HG03342 (cell line): Measurements from ENCODE around the gene SLAIN1.
A peak's percentile ranks its signal among the peaks of the same experiment; 100 is the strongest.

Experiments
- ATAC-seq: cut with Tn5 transposase; IDR thresholded peaks from one replicate; pipeline ENCODE4 v1.9.1; 2021; ENCODE audit warnings: mild to moderate bottlenecking, moderate library complexity; ENCODE audit not compliant: unreplicated experiment

Gene SLAIN1

DNA sequence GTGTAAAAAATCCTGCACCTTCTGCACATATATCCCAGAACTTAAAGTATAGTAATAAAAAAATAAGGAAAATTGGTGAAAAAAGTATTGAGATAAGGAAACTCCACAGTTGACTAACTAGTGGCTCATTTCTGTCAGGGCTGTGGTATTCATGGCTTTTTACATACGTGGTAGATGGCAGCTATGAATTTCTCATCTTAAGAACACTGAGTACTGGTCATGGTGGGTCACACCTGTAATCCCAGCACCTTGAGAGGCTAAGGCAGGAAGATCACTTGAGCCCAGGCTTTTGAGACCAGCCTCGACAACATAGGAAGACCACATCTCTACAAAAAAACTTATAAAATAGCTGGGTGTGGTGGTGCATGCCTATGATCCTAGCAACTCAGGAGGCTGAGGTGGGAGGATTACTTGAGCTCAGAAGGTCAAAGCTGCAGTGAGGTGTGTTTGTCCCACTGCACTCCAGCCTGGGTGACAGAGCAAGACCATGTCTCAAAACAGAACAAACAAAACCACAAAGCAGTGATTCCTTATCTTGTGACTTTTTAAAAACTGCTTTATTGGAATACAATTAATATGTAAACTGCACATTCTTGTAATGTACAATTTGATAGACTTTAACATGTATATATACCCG, 16.8 kb downstream of the SLAIN1 start:
- peak; percentile 48 for ATAC-seq

DNA sequence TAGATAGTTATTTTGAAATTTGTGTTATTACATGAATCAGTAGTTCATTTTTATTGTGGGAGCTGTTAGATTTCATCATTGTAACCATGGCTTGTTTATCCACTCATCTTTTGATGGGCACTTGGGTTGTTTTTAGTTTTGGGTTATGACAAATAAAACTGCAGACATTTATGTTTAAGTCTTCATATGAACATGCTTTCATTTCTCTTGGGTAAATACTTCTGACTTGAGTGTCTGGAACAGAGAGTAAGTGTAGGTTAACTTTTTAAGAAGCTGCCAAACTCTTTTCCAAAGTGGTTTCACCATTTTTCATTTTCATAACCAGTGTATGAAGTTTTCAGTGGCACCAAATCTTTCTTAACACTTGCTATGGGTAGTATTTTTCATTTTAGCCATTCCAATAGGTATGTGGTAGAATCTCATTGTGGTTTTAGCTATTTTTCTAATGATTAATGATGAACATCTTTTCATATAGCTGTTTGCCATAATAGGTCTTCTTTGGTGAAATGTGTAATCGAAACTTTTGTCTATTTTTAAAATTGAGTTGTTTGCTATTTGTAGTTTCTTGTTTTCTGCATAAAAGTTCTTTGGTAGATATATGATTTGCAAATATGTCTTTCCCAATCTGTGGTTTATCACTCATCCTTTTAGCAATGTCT, 17.9 kb downstream of the SLAIN1 start:
- ATAC-seq: no peak

- no peak for ATAC-seq
Measured at GRCh38 chr13:77716692-77717091, 19.2 kb downstream of the SLAIN1 start.

GRCh38 chr13:77717508-77717907, 20.0 kb downstream of the SLAIN1 start:
- ATAC-seq: no peak

DNA sequence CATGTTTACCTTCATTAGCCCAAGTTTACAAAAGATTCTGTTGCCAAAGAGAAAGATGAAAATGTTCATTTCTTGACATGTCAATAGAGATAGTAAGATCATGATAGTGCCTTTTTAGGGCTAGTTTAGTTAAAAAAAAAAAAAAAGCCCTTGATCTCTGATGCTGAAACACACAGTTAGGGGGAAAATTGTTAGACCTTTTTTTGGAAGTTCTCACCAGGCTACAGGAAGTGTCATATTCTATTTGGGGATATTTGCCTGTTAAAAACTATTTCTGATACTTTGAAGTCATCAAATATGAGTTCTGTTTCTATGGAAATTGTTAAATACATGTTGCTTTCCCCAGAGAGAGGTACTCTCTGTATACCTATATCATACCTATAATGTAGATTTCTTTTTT, 21.6 kb downstream of the SLAIN1 start:
- ATAC-seq: no peak

- no peak for ATAC-seq
Measured at GRCh38 chr13:77720988-77721387, 23.5 kb downstream of the SLAIN1 start.

DNA sequence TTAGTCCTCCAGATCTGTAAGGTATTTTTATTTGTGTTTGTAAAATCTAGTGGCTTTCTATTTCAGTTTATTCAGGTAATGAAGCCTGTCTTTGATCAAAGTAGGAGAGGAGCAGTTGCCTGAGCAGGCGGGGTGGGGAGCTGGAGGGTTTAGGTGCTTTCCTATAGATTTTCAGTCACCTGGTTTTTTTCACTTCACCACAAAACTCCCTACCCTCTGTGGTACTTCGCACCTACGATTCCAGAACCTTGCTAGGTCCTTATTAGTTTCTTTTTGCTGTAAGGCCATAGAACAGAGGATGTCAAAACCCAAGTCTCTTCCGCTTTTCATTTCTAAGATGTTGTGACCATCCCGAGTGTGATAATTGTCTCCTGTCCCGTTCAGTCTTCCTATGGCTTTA, 26.6 kb downstream of the SLAIN1 start:
- ATAC-seq: no peak

DNA sequence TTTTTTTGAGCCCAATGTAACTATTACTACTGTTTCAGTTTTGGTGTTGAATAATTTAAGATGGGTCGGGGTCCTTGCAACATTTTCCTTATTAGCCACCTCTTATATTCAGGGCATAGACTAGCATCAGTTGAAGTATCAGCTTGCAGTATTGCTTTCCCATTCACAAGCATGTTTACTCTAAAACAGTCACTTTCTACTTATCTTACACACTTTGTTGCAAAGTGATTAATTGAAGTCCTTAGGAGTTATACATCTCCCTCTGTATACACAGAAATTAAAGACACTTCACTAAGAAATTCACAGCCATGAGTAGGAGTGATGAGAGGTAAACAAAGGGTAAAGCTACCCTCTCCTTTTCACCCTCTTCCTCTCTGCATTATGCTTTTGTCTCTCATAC, 27.6 kb downstream of the SLAIN1 start:
- ATAC-seq: no peak

GRCh38 chr13:77728265-77729125, 31.0 kb downstream of the SLAIN1 start:
- ATAC-seq: no peak

- peak; percentile 99 for ATAC-seq
Measured at GRCh38 chr13:77729502-77730221, 32.2 kb downstream of the SLAIN1 start.

- no peak for ATAC-seq
Measured at GRCh38 chr13:77730572-77730971, 33.1 kb downstream of the SLAIN1 start.

- ATAC-seq: no peak
Measured at GRCh38 chr13:77732287-77732686, 34.8 kb downstream of the SLAIN1 start.

DNA sequence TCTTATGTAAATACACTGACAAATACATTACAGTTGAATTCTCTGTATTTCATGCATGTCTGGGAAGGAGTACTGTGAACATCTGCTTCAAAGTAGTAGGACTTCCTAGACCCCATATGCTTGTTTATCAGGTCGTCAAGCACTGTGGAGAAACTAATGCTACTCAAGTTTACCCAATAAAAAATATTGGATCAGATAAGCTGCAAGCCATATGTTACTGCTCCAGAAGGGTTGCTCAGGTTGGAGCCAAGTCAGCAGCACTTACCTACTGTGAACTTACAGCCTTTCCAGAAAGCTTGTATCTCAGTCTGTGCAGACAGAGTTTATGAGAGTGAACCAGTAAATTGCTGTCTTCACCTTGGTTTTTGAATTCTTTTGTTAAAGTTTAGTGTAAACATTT, 36.2 kb downstream of the SLAIN1 start:
- no peak for ATAC-seq

DNA sequence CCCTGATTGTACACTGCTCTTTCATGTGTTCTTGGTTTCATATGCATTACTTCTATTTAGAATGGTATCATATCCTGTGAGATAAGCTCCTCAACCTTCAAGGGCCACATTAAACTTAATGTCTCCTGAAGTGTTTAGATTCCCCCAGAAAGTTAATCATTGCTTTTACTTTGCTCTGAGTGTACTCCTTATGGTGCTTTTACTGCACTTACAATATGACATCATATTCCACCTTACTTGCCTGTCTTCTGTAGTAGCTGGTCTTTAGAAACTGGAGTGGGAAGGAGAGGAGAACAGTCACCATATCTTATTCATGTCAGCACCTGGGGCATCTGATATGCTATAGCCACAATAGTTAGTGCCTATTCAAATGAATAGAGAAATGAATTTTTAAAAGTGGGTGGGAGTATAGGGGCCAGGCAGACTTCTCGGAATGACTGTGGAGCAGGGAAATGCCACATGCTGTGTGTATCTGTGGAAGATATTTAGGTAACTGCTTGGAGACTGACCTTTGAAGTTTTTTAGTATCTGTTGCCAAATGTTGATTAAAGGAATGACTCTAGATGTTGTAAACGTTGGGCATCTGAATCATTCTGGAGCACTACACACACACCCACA, 40.2 kb downstream of the SLAIN1 start:
- ATAC-seq: peak; percentile 68

DNA sequence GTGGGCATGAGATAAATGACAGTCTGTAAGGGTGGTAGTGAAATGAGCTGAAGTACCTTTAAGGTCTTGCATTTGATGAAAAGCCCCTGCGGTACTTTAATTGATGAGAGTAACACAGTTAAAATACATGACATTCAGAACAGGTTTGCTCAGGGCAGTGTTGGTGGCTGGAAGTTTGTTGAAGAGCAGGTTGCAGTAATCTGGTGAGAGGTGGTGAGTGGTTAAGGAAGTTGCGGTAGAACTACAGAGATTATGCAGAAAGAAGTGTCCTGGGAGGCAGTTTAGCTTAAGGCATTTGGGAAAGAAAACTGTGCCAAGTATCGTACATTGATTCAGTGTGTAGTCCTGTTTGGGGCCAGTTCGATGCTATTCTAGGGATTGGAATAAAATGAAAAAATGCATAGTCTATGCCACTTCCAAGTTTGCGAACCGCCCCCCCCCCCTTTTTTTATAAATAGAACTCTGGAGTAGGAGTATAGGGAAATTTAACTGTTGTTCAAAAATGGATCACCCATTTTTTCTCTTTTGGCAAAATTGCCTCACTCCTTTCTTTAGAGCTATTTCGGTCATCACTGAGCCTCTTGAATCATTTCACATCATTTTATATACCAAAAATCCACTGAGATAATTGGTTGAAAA, 42.7 kb downstream of the SLAIN1 start:
- no peak for ATAC-seq

GRCh38 chr13:77740931-77741596, 43.6 kb downstream of the SLAIN1 start:
- ATAC-seq: no peak

GRCh38 chr13:77741597-77741972, 44.1 kb downstream of the SLAIN1 start:
- no peak for ATAC-seq

DNA sequence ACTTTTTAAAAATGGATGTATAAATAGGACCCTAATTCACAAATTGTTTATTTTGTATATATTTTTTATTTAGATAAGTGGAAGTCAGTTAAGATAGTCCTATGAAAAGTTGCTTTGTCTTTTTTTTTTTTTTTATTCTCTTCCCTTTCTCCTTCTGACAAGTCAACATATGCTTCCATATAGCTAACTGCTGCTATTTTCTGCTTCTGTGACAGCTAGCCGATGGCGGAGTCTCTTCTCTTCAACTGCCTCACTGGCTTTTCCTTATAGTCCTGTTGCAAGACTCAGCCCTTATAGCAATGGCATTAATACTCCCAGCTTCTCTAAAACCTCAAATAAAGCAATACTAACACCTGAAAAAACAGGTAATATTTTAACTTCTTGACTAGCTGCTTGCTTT, 45.3 kb downstream of the SLAIN1 start:
- no peak for ATAC-seq

DNA sequence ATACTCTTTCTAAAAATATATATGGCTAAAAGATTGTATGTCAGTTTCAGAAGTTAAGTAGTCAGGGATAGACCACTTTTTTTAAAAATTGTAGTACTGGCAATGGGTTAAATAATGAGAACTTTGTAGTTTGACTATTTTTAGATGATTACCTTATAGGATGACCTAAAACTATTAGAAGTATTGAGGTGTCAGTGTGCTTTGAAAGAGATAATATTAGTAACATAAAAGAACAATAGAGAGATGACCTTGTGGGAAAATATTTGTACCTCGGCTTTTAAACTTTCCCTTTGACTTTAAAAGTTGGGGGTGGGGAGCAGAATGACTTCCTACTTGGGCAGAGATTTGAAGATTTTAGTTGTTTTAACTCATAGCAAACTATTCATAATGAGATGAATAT, 48.3 kb downstream of the SLAIN1 start:
- ATAC-seq: no peak

DNA sequence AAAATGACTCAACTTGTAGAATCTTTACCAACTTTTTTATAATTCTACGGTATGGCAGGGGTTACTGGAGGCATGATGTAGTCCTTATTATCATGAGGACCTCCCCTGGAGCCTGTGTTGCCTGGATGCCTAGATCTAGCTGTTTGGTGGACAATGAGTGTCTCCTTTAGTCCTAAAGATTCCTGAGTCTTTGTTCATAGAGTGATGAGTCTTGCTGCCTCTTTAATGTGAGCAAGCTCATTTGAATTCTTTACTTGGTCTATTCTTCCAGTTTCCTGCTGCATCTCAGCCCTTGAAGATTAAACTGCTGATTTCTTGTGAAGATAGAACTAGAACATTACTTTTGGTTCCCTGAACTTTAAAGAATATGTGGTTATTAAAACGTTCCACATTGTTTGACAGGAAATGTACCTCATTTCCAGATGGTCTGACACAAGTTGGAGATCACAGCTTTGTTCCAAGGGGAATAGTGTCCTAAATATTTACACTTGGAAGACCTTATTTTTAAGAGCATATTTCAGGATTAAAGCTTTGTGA, 51.9 kb downstream of the SLAIN1 start:
- no peak for ATAC-seq
